ENCODE results near the gene TSEN34.
"Not testable (repeated sequence)": the region's sequence is repeated elsewhere in the genome, so short reads cannot be mapped to it uniquely, and the experiment has no call there.

The TSEN34 gene

DNA sequence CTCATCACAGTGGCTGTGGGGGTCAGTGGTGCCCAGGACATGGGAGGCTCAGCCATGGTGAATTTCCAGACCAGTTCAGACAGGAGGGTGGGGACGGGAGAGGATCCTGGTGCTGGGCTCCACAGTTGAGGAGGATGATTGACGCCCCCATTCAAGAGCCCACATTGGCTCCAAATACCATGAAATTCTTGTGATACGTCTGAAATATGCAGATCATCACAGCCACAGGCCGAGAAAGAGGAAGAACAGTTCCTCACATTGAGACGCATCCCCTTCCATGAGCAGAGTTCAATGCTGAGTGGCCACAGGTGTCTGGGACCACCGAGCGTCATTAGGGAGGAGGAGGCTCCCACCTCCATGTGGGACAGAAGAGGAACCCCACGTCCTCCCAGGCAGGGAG, 52.7 kb downstream of the TSEN34 start:
- not testable (repeated sequence) for H3K36me3 ChIP-seq (replicated peaks; ENCODE audit: low read depth, low read length); H2AFZ ChIP-seq (ENCODE audit: low read depth, low read length); H4K20me1 ChIP-seq (ENCODE audit: insufficient read depth, low read length); H3K4me2 ChIP-seq (ENCODE audit: low read length); H3K79me2 ChIP-seq (ENCODE audit: low read length); H3K9ac ChIP-seq (ENCODE audit: low read length); H3K27ac ChIP-seq (ENCODE audit: low read length); H3K4me3 ChIP-seq (ENCODE audit: low read length); H3K9me3 ChIP-seq (ENCODE audit: insufficient read depth, low read length)
- peaks cover 16% of the 10 kb centered on the region for H3K27me3 ChIP-seq (ENCODE audit: low read depth, low read length)
- peaks cover 15% of the 10 kb centered on the region for H3K4me1 ChIP-seq (ENCODE audit: low read length)

Data from OCI-LY3 (cell line).